Measurements from ENCODE around the gene TPCN2.

DNA sequence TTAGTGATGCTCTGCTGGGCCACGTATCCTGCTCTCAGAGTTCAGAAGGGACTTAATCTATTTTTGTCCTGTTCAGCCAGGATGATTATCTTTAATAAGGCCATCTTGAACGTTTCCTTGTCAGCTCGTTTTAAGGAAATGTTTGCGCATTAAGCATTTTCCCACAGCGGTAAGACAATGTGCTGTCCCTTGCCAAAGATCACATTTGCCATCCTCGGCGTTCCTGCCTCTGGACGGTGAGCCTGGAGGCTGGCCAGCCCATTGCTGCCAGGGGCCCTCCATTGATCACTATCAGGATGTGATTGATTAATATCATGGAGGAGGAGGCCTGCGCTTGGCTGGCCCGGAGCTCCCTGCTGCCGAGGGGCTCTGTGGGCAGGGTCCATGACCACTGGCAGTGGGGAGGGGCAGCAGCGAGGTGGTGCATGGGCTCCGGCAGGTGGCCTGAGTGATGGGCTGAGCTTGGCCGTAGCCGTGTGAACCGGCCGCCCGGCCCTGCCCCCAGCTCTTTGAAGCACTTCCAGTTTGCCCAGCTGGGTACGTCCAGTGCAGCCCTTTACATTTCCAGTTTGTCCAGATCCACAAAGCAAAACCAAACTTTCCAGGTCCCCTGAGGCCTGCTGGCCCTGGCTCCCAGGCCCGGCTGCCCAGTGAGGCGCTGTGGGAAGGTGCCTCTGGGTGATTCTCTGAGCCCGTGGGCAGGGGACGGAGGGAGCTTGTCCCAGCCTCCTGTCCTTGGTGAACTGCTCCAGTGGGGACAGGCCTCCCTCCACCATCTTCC, 57.5 kb downstream of the TPCN2 start:
- TF ChIP-seq, protein P1, sequence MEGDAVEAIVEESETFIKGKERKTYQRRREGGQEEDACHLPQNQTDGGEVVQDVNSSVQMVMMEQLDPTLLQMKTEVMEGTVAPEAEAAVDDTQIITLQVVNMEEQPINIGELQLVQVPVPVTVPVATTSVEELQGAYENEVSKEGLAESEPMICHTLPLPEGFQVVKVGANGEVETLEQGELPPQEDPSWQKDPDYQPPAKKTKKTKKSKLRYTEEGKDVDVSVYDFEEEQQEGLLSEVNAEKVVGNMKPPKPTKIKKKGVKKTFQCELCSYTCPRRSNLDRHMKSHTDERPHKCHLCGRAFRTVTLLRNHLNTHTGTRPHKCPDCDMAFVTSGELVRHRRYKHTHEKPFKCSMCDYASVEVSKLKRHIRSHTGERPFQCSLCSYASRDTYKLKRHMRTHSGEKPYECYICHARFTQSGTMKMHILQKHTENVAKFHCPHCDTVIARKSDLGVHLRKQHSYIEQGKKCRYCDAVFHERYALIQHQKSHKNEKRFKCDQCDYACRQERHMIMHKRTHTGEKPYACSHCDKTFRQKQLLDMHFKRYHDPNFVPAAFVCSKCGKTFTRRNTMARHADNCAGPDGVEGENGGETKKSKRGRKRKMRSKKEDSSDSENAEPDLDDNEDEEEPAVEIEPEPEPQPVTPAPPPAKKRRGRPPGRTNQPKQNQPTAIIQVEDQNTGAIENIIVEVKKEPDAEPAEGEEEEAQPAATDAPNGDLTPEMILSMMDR (conservative IDR thresholded peaks at IDR 0.05; ENCODE audit: low read depth, low read length) = no peak
- no peak for TF ChIP-seq FOS (IDR thresholded peaks at IDR 0.05; ENCODE audit: low read depth, low read length)
- no peak for TF ChIP-seq POLR2A (IDR thresholded peaks at IDR 0.05; ENCODE audit: low read depth, low read length)
- TF ChIP-seq RFX5 (IDR thresholded peaks at IDR 0.05; ENCODE audit: low read depth, low read length) = no peak
- no peak for TF ChIP-seq RAD21 (IDR thresholded peaks at IDR 0.05; ENCODE audit: low read length)
- no peak for TF ChIP-seq NFE2L2 (IDR thresholded peaks at IDR 0.05; ENCODE audit: low read depth, low read length)
- TF ChIP-seq SMC3 (IDR thresholded peaks at IDR 0.05; ENCODE audit: low read depth, low read length) = no peak
- no peak for TF ChIP-seq MAFK (IDR thresholded peaks at IDR 0.05; ENCODE audit: low read depth, low read length)
- TF ChIP-seq CEBPB (IDR thresholded peaks at IDR 0.05; ENCODE audit: low read depth, low read length) = no peak
- no peak for TF ChIP-seq BHLHE40 (IDR thresholded peaks at IDR 0.05; ENCODE audit: low read depth, low read length)
- no peak for TF ChIP-seq RCOR1 (IDR thresholded peaks at IDR 0.05; ENCODE audit: insufficient replicate concordance, low read length)
- TF ChIP-seq, protein P2, sequence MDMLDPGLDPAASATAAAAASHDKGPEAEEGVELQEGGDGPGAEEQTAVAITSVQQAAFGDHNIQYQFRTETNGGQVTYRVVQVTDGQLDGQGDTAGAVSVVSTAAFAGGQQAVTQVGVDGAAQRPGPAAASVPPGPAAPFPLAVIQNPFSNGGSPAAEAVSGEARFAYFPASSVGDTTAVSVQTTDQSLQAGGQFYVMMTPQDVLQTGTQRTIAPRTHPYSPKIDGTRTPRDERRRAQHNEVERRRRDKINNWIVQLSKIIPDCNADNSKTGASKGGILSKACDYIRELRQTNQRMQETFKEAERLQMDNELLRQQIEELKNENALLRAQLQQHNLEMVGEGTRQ (IDR thresholded peaks at IDR 0.05; ENCODE audit: low read depth, low read length) = no peak
- TF ChIP-seq, protein P3, sequence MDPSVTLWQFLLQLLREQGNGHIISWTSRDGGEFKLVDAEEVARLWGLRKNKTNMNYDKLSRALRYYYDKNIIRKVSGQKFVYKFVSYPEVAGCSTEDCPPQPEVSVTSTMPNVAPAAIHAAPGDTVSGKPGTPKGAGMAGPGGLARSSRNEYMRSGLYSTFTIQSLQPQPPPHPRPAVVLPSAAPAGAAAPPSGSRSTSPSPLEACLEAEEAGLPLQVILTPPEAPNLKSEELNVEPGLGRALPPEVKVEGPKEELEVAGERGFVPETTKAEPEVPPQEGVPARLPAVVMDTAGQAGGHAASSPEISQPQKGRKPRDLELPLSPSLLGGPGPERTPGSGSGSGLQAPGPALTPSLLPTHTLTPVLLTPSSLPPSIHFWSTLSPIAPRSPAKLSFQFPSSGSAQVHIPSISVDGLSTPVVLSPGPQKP (IDR thresholded peaks at IDR 0.05; ENCODE audit: borderline replicate concordance, low read depth, low read length) = no peak
- no peak for TF ChIP-seq MAZ (IDR thresholded peaks at IDR 0.05; ENCODE audit: borderline replicate concordance, low read depth, low read length)

All from IMR-90 (cell line).